ENCODE data around the gene FOSB. TPM values are rescaled to one million over a fixed set of nuclear protein-coding genes. Genes with fewer than 3 reads are reported as not detected.

Gene FOSB
- total RNA-seq, 1 experiment from 2014 or later, result 2.3 TPM

DNA sequence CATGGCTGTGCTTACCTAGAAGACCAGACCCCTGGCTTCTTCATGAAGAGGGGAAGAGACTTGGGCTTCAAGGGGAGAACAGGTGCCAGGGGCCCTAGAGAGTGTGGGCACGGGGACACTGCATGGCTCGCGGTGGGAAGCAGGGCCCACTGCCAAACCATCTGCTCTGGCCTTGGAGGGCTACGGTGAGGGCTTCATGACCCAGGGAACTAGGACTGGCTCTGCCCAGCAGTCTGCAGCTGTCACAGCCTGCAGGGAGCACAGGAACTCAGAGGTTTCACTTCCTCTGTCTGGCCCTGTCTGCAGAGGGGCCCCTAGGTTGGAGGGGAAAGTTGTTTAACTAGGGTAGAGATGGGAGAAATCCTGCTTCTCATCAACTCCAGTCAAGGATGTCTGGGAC, 48.4 kb upstream of the FOSB start:
- Mint-ChIP-seq H3K4me3 (no peak overlapping the region), H3K27me3 (ENCODE audit: low read depth) (no peaks in the 10 kb centered on the region), H3K27ac (no peak overlapping the region), H3K9me3 (no peaks in the 10 kb centered on the region), H3K4me1 (peaks cover 12% of the 10 kb centered on the region), H3K36me3 (peaks cover 16% of the 10 kb centered on the region)
- ChIA-PET POLR2A (no interaction called here), CTCF (interaction anchor here (1.3 kb wide), 1 partner anchor 66 kb away, joined by 7 read pairs; no protein-coding TSS in a partner anchor)
- no peak for DNase-seq (ENCODE audit: low spot score)
- TF ChIP-seq JUN (CRISPR knock-in tag; IDR thresholded peaks at IDR 0.05), result no peak
- TF ChIP-seq, protein P1, sequence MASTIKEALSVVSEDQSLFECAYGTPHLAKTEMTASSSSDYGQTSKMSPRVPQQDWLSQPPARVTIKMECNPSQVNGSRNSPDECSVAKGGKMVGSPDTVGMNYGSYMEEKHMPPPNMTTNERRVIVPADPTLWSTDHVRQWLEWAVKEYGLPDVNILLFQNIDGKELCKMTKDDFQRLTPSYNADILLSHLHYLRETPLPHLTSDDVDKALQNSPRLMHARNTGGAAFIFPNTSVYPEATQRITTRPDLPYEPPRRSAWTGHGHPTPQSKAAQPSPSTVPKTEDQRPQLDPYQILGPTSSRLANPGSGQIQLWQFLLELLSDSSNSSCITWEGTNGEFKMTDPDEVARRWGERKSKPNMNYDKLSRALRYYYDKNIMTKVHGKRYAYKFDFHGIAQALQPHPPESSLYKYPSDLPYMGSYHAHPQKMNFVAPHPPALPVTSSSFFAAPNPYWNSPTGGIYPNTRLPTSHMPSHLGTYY (CRISPR knock-in tag; IDR thresholded peaks at IDR 0.05), result no peak
- TF ChIP-seq GTF2I (CRISPR knock-in tag; conservative IDR thresholded peaks at IDR 0.05), result no peak
- TF ChIP-seq, protein P2, sequence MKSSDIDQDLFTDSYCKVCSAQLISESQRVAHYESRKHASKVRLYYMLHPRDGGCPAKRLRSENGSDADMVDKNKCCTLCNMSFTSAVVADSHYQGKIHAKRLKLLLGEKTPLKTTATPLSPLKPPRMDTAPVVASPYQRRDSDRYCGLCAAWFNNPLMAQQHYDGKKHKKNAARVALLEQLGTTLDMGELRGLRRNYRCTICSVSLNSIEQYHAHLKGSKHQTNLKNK (CRISPR knock-in tag; IDR thresholded peaks at IDR 0.05), result no peak
- no peak for TF ChIP-seq CBFB (CRISPR knock-in tag; IDR thresholded peaks at IDR 0.05; ENCODE audit: low read depth)
- no peak for TF ChIP-seq TCF7 (CRISPR knock-in tag; IDR thresholded peaks at IDR 0.05; ENCODE audit: low read depth)
- TF ChIP-seq, protein P3, sequence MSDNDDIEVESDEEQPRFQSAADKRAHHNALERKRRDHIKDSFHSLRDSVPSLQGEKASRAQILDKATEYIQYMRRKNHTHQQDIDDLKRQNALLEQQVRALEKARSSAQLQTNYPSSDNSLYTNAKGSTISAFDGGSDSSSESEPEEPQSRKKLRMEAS (CRISPR knock-in tag; IDR thresholded peaks at IDR 0.05), result no peak
- TF ChIP-seq, protein P4, sequence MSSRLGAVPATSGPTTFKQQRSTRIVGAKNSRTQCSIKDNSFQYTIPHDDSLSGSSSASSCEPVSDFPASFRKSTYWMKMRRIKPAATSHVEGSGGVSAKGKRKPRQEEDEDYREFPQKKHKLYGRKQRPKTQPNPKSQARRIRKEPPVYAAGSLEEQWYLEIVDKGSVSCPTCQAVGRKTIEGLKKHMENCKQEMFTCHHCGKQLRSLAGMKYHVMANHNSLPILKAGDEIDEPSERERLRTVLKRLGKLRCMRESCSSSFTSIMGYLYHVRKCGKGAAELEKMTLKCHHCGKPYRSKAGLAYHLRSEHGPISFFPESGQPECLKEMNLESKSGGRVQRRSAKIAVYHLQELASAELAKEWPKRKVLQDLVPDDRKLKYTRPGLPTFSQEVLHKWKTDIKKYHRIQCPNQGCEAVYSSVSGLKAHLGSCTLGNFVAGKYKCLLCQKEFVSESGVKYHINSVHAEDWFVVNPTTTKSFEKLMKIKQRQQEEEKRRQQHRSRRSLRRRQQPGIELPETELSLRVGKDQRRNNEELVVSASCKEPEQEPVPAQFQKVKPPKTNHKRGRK (CRISPR knock-in tag; IDR thresholded peaks at IDR 0.05; ENCODE audit: borderline replicate concordance), result no peak
- TF ChIP-seq, protein P5, sequence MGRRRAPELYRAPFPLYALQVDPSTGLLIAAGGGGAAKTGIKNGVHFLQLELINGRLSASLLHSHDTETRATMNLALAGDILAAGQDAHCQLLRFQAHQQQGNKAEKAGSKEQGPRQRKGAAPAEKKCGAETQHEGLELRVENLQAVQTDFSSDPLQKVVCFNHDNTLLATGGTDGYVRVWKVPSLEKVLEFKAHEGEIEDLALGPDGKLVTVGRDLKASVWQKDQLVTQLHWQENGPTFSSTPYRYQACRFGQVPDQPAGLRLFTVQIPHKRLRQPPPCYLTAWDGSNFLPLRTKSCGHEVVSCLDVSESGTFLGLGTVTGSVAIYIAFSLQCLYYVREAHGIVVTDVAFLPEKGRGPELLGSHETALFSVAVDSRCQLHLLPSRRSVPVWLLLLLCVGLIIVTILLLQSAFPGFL (CRISPR knock-in tag; IDR thresholded peaks at IDR 0.05; ENCODE audit: borderline replicate concordance), result no peak
- TF ChIP-seq, protein P6, sequence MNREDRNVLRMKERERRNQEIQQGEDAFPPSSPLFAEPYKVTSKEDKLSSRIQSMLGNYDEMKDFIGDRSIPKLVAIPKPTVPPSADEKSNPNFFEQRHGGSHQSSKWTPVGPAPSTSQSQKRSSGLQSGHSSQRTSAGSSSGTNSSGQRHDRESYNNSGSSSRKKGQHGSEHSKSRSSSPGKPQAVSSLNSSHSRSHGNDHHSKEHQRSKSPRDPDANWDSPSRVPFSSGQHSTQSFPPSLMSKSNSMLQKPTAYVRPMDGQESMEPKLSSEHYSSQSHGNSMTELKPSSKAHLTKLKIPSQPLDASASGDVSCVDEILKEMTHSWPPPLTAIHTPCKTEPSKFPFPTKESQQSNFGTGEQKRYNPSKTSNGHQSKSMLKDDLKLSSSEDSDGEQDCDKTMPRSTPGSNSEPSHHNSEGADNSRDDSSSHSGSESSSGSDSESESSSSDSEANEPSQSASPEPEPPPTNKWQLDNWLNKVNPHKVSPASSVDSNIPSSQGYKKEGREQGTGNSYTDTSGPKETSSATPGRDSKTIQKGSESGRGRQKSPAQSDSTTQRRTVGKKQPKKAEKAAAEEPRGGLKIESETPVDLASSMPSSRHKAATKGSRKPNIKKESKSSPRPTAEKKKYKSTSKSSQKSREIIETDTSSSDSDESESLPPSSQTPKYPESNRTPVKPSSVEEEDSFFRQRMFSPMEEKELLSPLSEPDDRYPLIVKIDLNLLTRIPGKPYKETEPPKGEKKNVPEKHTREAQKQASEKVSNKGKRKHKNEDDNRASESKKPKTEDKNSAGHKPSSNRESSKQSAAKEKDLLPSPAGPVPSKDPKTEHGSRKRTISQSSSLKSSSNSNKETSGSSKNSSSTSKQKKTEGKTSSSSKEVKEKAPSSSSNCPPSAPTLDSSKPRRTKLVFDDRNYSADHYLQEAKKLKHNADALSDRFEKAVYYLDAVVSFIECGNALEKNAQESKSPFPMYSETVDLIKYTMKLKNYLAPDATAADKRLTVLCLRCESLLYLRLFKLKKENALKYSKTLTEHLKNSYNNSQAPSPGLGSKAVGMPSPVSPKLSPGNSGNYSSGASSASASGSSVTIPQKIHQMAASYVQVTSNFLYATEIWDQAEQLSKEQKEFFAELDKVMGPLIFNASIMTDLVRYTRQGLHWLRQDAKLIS (CRISPR knock-in tag; IDR thresholded peaks at IDR 0.05; ENCODE audit: borderline replicate concordance), result no peak
- TF ChIP-seq FOXK1 (CRISPR knock-in tag; IDR thresholded peaks at IDR 0.05), result no peak
- TF ChIP-seq, protein P7, sequence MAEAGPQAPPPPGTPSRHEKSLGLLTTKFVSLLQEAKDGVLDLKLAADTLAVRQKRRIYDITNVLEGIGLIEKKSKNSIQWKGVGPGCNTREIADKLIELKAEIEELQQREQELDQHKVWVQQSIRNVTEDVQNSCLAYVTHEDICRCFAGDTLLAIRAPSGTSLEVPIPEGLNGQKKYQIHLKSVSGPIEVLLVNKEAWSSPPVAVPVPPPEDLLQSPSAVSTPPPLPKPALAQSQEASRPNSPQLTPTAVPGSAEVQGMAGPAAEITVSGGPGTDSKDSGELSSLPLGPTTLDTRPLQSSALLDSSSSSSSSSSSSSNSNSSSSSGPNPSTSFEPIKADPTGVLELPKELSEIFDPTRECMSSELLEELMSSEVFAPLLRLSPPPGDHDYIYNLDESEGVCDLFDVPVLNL (CRISPR knock-in tag; IDR thresholded peaks at IDR 0.05; ENCODE audit: borderline replicate concordance, low read depth), result no peak
- ATAC-seq, result no peak

DNA sequence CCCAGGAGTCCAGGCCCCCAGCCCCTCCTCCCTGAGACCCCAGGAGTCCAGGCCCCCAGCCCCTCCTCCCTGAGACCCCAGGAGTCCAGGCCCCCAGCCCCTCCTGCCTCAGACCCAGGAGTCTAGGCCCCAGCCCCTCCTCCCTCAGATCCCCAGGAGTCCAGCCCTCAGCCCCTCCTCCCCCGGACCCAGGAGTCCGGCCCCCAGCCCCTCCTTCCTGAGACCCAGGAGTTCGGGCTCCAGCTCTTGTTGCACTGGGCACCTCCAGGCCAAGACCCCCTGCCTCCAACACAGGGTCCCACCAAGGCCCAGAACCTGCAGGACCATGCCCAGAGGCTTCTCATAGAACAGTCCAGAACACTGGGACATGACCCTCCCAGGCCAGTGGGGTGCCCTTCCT, 47.9 kb upstream of the FOSB start:
- peaks cover 16% of the 10 kb centered on the region for H3K4me1 Mint-ChIP-seq
- H3K4me3 Mint-ChIP-seq, result no peak overlapping the region
- DNase-seq (ENCODE audit: low spot score) (no peak), ATAC-seq (no peak)
- no peaks in the 10 kb centered on the region for H3K27me3 Mint-ChIP-seq (ENCODE audit: low read depth)
- peaks cover 14% of the 10 kb centered on the region for H3K36me3 Mint-ChIP-seq
- ChIA-PET POLR2A (no interaction called here), CTCF (interaction anchor here (0.6 to 1.3 kb wide), 4 partner anchors 59 to 379 kb away, joined by 3 to 7 read pairs (median 4); no protein-coding TSS in a partner anchor)
- no peak overlapping the region for H3K27ac Mint-ChIP-seq
- no peaks in the 10 kb centered on the region for H3K9me3 Mint-ChIP-seq
- no peak for TF ChIP-seq FOXJ3 (CRISPR knock-in tag; IDR thresholded peaks at IDR 0.05; ENCODE audit: borderline replicate concordance)
- no peak for TF ChIP-seq CREB1 (CRISPR knock-in tag; IDR thresholded peaks at IDR 0.05)
- TF ChIP-seq, protein P8, sequence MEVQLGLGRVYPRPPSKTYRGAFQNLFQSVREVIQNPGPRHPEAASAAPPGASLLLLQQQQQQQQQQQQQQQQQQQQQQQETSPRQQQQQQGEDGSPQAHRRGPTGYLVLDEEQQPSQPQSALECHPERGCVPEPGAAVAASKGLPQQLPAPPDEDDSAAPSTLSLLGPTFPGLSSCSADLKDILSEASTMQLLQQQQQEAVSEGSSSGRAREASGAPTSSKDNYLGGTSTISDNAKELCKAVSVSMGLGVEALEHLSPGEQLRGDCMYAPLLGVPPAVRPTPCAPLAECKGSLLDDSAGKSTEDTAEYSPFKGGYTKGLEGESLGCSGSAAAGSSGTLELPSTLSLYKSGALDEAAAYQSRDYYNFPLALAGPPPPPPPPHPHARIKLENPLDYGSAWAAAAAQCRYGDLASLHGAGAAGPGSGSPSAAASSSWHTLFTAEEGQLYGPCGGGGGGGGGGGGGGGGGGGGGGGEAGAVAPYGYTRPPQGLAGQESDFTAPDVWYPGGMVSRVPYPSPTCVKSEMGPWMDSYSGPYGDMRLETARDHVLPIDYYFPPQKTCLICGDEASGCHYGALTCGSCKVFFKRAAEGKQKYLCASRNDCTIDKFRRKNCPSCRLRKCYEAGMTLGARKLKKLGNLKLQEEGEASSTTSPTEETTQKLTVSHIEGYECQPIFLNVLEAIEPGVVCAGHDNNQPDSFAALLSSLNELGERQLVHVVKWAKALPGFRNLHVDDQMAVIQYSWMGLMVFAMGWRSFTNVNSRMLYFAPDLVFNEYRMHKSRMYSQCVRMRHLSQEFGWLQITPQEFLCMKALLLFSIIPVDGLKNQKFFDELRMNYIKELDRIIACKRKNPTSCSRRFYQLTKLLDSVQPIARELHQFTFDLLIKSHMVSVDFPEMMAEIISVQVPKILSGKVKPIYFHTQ (CRISPR knock-in tag; IDR thresholded peaks at IDR 0.05), result no peak
- TF ChIP-seq CBFB (CRISPR knock-in tag; IDR thresholded peaks at IDR 0.05; ENCODE audit: low read depth), result no peak
- TF ChIP-seq ESRRA (CRISPR knock-in tag; IDR thresholded peaks at IDR 0.05; ENCODE audit: borderline replicate concordance), result no peak
- TF ChIP-seq, protein P9, sequence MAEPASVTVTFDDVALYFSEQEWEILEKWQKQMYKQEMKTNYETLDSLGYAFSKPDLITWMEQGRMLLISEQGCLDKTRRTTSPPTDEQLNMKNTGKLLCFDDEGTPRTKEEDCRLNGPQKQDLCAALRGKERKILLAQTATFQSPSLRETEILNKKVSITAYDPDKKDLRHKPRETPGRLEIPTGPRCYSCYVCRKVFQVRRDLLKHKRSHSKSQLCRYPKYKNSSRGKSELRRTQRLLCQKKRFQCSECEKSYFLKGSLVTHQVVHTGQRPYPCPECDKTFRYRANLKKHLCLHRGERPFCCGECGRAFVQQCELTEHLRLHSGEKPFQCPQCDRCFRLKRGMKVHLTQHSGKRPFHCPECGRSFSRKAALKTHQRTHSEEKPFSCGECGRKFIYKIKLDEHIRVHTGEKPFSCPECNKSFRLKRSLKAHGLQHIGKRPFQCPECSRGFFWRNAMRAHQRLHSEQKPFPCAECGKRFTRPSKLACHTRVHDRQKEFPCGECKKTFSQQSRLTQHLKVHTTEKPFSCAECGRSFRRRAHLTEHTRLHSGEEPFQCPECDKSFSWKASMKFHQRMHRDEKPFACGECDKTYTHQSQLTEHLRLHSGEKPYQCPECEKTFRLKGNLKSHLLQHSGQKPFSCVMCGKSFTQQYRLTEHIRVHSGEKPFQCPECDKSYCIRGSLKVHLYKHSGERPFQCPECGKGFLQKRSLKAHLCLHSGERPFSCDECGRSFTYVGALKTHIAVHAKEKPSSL (CRISPR knock-in tag; conservative IDR thresholded peaks at IDR 0.05), result no peak
- TF ChIP-seq TEAD1 (CRISPR knock-in tag; IDR thresholded peaks at IDR 0.05), result no peak
- no peak for TF ChIP-seq SP1 (CRISPR knock-in tag; conservative IDR thresholded peaks at IDR 0.05)
- TF ChIP-seq ZNF396 (CRISPR knock-in tag; IDR thresholded peaks at IDR 0.05; ENCODE audit: borderline replicate concordance), result no peak
